Activated CD4-positive, alpha-beta T cell treated with anti-CD3 and anti-CD28 coated beads, Interleukin-2, amount 50 U/mL, for 16 hours (primary cell): ENCODE results near the gene DOCK1.

Experiments used
- DNase-seq: peaks from one replicate; pipeline ENCODE4 v3.0.0-alpha.2; 2020

The DOCK1 gene

GRCh38 chr10:127044186-127044585 is 139.0 kb downstream of the DOCK1 start:
- DNase-seq, result no peak

DNA sequence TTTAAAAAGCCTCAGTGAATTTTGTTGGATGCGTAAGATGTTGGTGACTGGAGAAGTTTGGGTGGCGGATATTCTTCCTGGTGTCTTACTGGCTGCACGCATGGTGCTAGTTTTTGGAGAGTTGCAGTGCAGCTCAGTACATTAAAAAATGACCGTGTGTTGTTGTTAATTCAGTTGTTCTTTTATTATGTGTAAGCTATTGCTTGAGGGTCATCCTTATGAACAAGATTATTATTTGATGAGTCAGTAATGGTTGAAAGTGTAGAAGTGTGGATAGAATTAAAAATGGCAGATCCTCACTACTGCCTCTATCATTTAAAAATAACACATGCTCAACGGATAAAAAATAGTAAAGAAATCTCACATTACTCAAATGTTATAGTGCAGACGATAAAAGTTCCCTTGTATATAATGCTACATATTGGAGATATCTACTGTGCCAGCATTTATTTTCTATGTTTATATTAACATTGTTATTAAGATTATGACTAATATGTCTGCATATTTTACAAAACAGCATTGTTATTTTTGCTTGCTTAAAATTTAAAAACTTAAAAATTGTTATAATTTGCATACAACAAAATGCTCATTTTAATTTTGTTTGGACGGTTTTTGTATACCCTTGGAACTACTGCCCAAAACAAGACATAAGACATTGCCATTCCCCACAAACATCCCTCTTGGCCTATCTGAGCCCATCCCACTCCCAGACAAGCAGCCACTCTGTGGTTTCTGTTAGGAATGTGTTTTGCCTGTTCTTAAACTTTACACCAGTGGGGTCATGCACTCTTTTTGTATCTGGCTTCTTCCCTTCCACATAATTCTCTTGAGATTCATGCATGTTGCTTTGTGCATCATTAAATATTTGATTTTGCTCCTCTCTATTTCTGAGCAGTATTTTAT is 142.0 kb downstream of the DOCK1 start:
- no peak for DNase-seq

DNA sequence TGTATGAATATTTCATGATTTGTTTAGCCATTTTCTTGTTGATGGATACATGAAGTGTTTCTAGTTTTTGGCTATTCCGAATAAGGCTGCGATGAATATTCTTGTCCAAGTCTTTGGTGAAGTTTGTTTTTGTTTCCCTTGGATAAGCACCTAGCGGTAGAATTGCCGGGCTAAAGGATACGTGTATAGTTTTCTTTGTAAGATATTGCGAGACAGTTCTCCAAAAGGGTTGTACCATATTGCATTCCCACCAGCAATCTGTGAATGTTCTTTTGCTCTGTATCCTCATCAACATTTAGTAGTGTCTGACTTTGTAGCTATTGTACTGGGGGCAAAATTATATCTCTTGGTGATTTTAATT is 142.6 kb downstream of the DOCK1 start:
- no peak for DNase-seq

DNA sequence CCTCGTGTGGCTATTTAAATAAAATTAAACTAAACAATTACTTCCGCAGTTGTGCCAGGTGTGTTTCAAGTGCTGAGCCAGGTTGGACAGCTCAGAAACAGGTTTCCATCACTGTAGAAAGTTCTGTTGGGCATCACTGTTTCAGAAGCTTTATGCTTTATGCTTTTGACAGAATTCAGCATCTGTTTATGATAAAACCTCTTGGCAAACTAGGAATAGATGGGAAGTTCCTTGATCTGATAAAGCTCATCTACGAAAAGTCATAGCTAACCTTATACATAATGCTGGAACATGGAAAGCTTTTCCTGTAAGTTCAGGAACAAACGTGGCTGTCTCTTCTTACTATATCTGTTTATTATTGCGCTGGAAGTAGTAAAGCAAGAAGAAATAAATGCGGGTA is 143.4 kb downstream of the DOCK1 start:
- no peak for DNase-seq

DNA sequence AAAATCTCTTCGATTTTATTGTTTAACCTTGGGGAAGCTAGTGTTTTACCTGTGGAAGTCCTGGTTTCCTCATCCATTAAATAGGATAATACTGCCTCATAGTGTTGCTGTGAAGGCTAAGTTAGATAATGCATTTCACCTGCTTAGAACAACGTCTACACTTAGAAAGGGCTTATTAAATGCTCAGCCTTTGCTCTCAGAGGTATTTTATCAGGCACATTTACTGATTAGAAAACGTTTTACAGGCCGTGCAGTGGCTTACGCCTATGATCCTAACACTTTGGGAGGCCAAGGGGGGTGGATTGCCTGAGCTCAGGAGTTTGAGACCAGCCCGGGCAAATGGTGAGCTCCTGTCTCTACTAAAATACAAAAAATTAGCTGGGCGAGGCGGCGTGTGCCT is 146.8 kb downstream of the DOCK1 start:
- DNase-seq, result no peak

DNA sequence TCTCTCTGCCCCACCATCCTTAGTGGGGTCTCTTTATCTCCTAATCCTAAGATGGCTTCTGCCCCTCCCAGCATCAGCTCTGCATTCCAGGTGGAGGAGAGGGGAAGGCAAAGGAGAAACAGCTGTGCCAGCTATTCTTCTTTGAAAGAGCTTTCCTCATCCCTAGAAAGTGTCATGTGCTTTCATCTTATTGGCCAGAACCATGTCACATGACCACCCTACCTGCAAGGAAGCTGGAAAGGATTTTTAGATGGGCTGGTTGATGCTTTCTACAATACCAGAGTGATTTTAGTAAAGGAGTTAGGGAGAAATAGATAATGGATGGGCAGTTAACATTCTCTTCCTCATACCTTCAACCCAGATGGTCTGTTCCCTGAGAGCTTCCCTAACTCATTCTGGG is 150.0 kb downstream of the DOCK1 start:
- DNase-seq, result no peak

DNA sequence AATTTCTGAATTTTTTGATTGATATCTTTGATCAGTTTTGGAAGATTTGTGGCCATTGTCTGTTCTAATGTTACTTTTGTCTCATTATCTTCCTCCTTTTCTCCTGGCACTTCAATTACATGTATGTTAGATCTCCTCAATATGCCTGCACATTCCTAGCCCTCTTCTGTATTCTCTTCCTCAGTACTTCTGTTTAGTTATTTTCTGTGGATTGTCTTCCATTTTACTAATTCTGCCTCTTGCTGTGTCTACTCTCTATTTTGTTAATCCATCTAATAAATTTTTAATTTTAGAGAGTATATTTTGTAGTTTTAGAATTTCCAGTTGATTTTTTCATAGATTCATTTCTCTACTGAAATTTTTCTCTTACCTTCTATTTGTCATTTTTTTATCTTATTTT is 154.1 kb downstream of the DOCK1 start:
- no peak for DNase-seq

DNA sequence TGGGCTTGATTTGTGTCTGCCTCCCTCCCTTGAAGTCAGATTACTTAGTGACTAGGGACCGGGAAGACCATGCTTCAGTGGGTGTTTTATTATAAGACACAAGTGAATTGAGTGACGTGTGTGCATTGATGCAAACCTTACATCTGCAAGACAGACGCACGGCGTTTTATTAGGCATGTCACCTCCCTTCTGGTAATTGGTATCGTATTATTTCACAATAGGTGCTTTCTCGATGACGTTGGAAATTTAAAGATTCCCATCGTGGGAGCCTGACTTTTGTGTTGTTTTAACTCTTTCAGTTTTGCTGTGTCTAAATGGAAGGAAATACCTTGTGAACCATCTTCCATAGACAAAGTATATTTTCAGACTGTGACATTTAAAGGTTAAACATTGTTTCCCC is 158.5 kb downstream of the DOCK1 start:
- no peak for DNase-seq

DNA sequence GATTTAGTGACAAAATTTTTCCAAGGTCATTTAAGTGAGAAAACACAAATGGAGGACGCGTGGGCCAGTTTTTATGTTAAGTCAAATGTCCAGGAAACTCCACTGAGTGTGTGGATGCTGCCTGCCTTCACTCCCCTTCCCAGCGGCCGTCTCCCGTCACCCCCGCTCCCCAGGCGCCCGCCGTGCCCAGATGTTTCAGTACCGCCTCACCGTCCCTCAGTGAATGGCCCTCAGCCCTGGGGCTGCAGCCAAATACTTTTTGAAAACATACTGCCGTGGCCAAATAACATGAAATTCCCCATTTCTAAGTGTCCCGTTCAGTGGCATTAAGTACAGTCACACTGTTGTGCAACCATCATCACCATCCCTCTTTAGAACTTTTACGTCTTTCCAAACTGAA is 159.2 kb downstream of the DOCK1 start:
- DNase-seq, result no peak

DNA sequence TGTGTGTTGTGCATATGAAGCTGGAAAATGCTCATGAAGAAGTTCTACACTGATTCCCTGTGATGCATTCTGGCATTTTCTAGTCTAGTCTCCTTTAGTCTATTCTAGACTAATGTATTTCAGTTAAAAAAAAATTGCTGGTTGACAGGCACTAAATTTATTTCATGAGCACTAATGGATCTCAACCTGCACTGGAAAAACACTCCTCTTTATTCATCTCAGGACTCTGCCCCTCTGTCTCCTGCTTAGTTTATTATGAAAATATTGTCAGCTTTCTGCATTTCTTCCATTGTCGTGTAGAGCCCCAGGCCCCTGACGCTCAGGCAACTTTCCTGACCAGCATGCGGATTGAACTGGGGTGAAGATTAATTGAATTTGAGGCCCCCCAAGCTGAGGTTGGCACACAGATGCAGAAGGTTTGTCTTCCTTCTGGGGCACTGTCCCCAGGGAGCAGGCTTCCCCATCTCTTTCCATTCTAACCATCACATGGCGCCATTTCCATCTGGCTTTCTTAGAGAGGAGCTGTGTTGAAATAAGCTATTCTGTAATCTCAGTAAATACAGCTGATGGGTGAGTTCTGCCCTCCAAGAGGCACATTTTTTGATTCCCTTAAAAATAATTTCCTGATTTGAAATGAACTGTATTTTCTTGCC is 162.4 kb downstream of the DOCK1 start:
- DNase-seq, result no peak

GRCh38 chr10:127068485-127068884 is 163.3 kb downstream of the DOCK1 start:
- DNase-seq, result no peak

- no peak for DNase-seq
These were observed 164.2 kb downstream of the DOCK1 start for GRCh38 chr10:127069436-127069835.

GRCh38 chr10:127071126-127071525 is 165.9 kb downstream of the DOCK1 start:
- DNase-seq, result no peak

DNA sequence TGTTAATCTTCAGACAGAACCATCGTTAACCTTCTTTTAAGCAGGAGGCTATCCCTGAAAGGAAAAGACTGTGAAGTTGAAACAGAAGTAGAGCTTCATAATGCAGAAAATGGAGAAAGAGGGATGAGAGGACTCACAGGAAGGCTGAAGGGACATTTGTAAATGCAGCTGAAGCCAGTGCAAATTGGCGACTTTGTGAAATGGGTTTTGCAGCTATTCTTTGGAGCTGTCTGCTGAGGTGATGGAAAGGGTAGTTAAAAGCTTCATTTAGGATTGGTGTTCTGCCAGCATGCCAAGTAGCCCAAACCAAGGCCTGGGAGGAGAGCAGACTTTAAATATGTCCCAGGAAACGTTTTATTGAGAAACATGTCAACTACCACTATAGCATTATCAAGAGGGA is 168.4 kb downstream of the DOCK1 start:
- no peak for DNase-seq

DNA sequence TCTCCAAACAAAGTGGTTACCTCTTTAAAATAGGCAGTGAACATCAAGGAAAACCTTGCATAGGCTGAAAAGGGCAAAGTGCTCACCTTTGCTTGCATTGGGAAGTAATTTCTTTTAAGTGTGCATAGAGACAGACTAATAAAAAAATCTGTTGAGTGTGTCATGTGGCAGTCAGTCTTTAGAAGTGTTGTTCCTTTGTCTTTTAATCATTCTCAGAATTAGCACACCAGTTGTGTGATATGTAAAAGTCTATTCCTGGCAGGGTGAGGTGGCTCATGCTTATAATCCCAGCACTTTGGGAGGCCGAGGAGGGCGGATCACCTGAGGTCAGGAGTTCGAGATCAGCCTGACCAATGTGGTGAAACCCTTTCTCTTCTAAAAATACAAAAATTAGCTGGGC is 174.2 kb downstream of the DOCK1 start:
- no peak for DNase-seq

DNA sequence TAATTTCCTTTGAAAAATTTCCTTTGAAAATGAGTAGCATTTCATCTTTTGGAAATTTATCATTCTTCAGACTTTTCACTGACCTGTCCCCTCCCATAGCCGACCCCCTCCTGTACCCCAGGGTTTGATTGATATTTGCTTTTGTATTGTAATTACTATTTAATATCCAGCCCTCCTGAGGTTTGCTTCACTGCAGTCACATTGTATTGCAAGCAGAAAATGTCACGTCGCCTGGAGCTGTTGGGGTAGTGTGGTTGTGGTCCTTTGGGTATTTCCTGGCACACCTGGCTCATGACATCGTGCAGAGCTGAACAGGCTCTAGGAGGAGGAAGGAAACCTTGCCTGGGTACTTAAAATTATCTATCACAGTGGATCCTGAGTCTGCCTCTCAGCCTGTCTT is 175.1 kb downstream of the DOCK1 start:
- no peak for DNase-seq

- DNase-seq, result no peak
These were observed 176.7 kb downstream of the DOCK1 start for GRCh38 chr10:127081851-127082345.

GRCh38 chr10:127082651-127083050 is 177.4 kb downstream of the DOCK1 start:
- DNase-seq, result no peak

GRCh38 chr10:127085957-127086356 is 180.7 kb downstream of the DOCK1 start:
- no peak for DNase-seq

- DNase-seq, result no peak
These were observed 183.7 kb downstream of the DOCK1 start for GRCh38 chr10:127088908-127089307.

DNA sequence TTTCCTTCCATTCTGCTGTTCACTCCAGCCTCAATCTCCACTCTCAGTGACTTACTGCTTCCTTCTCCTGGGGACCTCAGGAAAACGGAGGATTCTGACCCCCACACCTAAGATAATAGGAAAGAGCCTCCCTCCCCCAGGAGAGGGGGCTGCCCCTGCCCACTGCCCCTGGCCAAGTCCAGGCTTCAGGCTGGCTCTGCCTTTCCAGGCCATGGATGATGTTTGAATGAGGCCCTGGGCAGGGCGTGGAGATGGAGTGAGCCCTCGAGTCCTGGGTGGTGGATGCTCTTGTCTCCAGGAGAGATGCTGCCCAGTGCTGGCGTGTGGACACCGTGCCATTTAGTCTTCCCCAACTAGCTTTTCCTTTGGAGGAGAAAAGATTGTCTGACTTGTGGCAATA is 184.2 kb downstream of the DOCK1 start:
- no peak for DNase-seq

GRCh38 chr10:127090138-127090537 is 184.9 kb downstream of the DOCK1 start:
- no peak for DNase-seq

- no peak for DNase-seq
These were observed 186.1 kb downstream of the DOCK1 start for GRCh38 chr10:127091354-127091753.

GRCh38 chr10:127092916-127093315 is 187.7 kb downstream of the DOCK1 start:
- no peak for DNase-seq
